Activated effector memory CD4-positive, alpha-beta T cell treated with Interleukin-2 at 50 U/mL for 16 hours (primary cell): ENCODE measurements around the gene SERGEF.

ENCODE experiments used
- DNase-seq: peaks from one replicate; pipeline ENCODE4 v3.0.0-alpha.2; 2020

SERGEF gene

GRCh38 chr11:18012906-18013781, at the start of gene SERGEF:
Gene SERGEF, minus strand, starts transcription at chr11:18013047. Its CDS starts 37 bp downstream, at chr11:18013010.
- DNase-seq, result peak; percentile 93

- no peak for DNase-seq
Observed at GRCh38 chr11:18061351-18061750, 48.5 kb upstream of the SERGEF start.

- DNase-seq, result no peak
Observed at GRCh38 chr11:18056561-18057181, 43.8 kb upstream of the SERGEF start.

GRCh38 chr11:18054511-18055103, 41.8 kb upstream of the SERGEF start:
- no peak for DNase-seq

- no peak for DNase-seq
Observed at GRCh38 chr11:18050848-18051247, 38.0 kb upstream of the SERGEF start.

GRCh38 chr11:18046116-18046777, 33.4 kb upstream of the SERGEF start, which contains the start of gene TPH1:
Gene TPH1, minus strand, starts transcription at chr11:18046269. Its CDS starts 5,507 bp downstream, at chr11:18040762.
- no peak for DNase-seq

GRCh38 chr11:18036456-18036855, 23.6 kb upstream of the SERGEF start:
- DNase-seq, result no peak

GRCh38 chr11:18027475-18027874, 14.6 kb upstream of the SERGEF start:
- no peak for DNase-seq

GRCh38 chr11:18022419-18022818, 9.6 kb upstream of the SERGEF start:
- DNase-seq, result no peak

- DNase-seq, result no peak
Observed at GRCh38 chr11:18019650-18020049, 6.8 kb upstream of the SERGEF start.

- no peak for DNase-seq
Observed at GRCh38 chr11:18016789-18017188, 3.9 kb upstream of the SERGEF start.

GRCh38 chr11:18014876-18015275, 2.0 kb upstream of the SERGEF start:
- DNase-seq, result no peak

GRCh38 chr11:18013790-18014507, 1.1 kb upstream of the SERGEF start:
- DNase-seq, result no peak

- DNase-seq, result peak; percentile 10
Observed at GRCh38 chr11:18012122-18012905, 533 bp downstream of the SERGEF start.

GRCh38 chr11:18011633-18012032, 1.2 kb downstream of the SERGEF start:
- DNase-seq, result no peak

GRCh38 chr11:18010977-18011586, 1.8 kb downstream of the SERGEF start:
- no peak for DNase-seq

- DNase-seq, result no peak
Observed at GRCh38 chr11:18010121-18010670, 2.7 kb downstream of the SERGEF start.

GRCh38 chr11:18005376-18006129, 7.3 kb downstream of the SERGEF start:
- no peak for DNase-seq

GRCh38 chr11:18001191-18001590, 11.7 kb downstream of the SERGEF start:
- DNase-seq, result no peak

- DNase-seq, result no peak
Observed at GRCh38 chr11:18000760-18001159, 12.1 kb downstream of the SERGEF start.
